ENCODE measurements around the gene CLRN2.

GRCh38 chr4:17468619-17469221 lies 46.2 kb upstream of the CLRN2 start:
- TF ChIP-seq TCF4 (CRISPR knock-in tag; IDR thresholded peaks at IDR 0.05; ENCODE audit: borderline replicate concordance) = no peak
- TF ChIP-seq, protein P1, sequence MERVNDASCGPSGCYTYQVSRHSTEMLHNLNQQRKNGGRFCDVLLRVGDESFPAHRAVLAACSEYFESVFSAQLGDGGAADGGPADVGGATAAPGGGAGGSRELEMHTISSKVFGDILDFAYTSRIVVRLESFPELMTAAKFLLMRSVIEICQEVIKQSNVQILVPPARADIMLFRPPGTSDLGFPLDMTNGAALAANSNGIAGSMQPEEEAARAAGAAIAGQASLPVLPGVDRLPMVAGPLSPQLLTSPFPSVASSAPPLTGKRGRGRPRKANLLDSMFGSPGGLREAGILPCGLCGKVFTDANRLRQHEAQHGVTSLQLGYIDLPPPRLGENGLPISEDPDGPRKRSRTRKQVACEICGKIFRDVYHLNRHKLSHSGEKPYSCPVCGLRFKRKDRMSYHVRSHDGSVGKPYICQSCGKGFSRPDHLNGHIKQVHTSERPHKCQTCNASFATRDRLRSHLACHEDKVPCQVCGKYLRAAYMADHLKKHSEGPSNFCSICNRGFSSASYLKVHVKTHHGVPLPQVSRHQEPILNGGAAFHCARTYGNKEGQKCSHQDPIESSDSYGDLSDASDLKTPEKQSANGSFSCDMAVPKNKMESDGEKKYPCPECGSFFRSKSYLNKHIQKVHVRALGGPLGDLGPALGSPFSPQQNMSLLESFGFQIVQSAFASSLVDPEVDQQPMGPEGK (CRISPR knock-in tag; IDR thresholded peaks at IDR 0.05; ENCODE audit: borderline replicate concordance) = no peak
- TF ChIP-seq CREB5 (CRISPR knock-in tag; IDR thresholded peaks at IDR 0.05; ENCODE audit: low read depth) = no peak
- TF ChIP-seq SNAI2 (CRISPR knock-in tag; IDR thresholded peaks at IDR 0.05) = no peak
- no peak for TF ChIP-seq ZFP30 (CRISPR knock-in tag; IDR thresholded peaks at IDR 0.05)
- TF ChIP-seq GLIS3 (CRISPR knock-in tag; IDR thresholded peaks at IDR 0.05) = no peak
- no peak for TF ChIP-seq CSDC2 (CRISPR knock-in tag; IDR thresholded peaks at IDR 0.05)
- no peak for TF ChIP-seq POU6F1 (CRISPR knock-in tag; IDR thresholded peaks at IDR 0.05; ENCODE audit: borderline replicate concordance, low read depth)
- no peak for TF ChIP-seq ZFP3 (CRISPR knock-in tag; IDR thresholded peaks at IDR 0.05)
- no peak for TF ChIP-seq OSR1 (CRISPR knock-in tag; IDR thresholded peaks at IDR 0.05)
- TF ChIP-seq ZC3H10 (CRISPR knock-in tag; IDR thresholded peaks at IDR 0.05) = no peak
- TF ChIP-seq ZNF565 (CRISPR knock-in tag; conservative IDR thresholded peaks at IDR 0.05; ENCODE audit: low read depth) = no peak
